SK-N-SH treated with all-trans-retinoic acid at 6 μM for 48 hours (cell line): ENCODE measurements around the gene SPCS3.

Source experiments
- ESRRG ChIP-seq: fragments of 250-450 bp; sonication (Bioruptor Pico); IDR thresholded peaks from 2 replicates; pipeline ENCODE4 v1.6.1; 2021; ENCODE audit warnings: mild to moderate bottlenecking
- POU6F1 ChIP-seq: fragments of 250-450 bp; sonication (Bioruptor Pico); IDR thresholded peaks from 2 replicates; pipeline ENCODE4 v1.8.0; 2021; ENCODE audit warnings: low read depth, mild to moderate bottlenecking, moderate library complexity, borderline replicate concordance
- PPARA ChIP-seq: fragments of 250-450 bp; sonication (Bioruptor Pico); IDR thresholded peaks from 2 replicates; pipeline ENCODE4 v1.5.0; 2020; ENCODE audit warnings: mild to moderate bottlenecking, borderline replicate concordance
- RARB ChIP-seq: fragments of 250-450 bp; sonication (Bioruptor Pico); IDR thresholded peaks from 2 replicates; pipeline ENCODE4 v1.8.0; 2021; ENCODE audit warnings: mild to moderate bottlenecking, moderate library complexity
- SNAI2 ChIP-seq: fragments of 250-450 bp; sonication (Bioruptor Pico); IDR thresholded peaks from 2 replicates; pipeline ENCODE4 v1.5.0; 2020; ENCODE audit warnings: mild to moderate bottlenecking, moderate library complexity
- TCF4 ChIP-seq: fragments of 250-450 bp; sonication (Bioruptor Pico); IDR thresholded peaks from 2 replicates; pipeline ENCODE4 v1.8.0; 2021; ENCODE audit warnings: mild to moderate bottlenecking, moderate library complexity, borderline replicate concordance
- TOX ChIP-seq: fragments of 250-450 bp; sonication (Bioruptor Pico); IDR thresholded peaks from 2 replicates; pipeline ENCODE4 v1.8.0; 2021; ENCODE audit warnings: mild to moderate bottlenecking, moderate library complexity, borderline replicate concordance
- ZC3H10 ChIP-seq: fragments of 250-450 bp; sonication (Bioruptor Pico); IDR thresholded peaks from 2 replicates; pipeline ENCODE4 v1.5.1; 2021; ENCODE audit warnings: mild to moderate bottlenecking, moderate library complexity
- ZFP3 ChIP-seq: fragments of 250-450 bp; sonication (Bioruptor Pico); IDR thresholded peaks from 2 replicates; pipeline ENCODE4 v1.5.0; 2020; ENCODE audit warnings: mild to moderate bottlenecking, moderate library complexity
- ZFP30 ChIP-seq: fragments of 450-650 bp; formaldehyde crosslinking; IDR thresholded peaks from 2 replicates; pipeline ENCODE4 v1.5.0; 2022; ENCODE audit warnings: mild to moderate bottlenecking, moderate library complexity
- ZNF565 ChIP-seq: fragments of 450-650 bp; formaldehyde crosslinking; conservative IDR thresholded peaks from 2 replicates; pipeline ENCODE4 v1.5.0; 2020; ENCODE audit warnings: low read depth, mild to moderate bottlenecking, moderate library complexity
- ZNF70 ChIP-seq: fragments of 450-650 bp; formaldehyde crosslinking; IDR thresholded peaks from 2 replicates; pipeline ENCODE4 v1.5.0; 2020; ENCODE audit warnings: mild to moderate bottlenecking, moderate library complexity
- TF ChIP-seq, protein P1 (sequence below): fragments of 250-450 bp; sonication (Bioruptor Pico); IDR thresholded peaks from 2 replicates; pipeline ENCODE4 v1.8.0; 2020; ENCODE audit warnings: mild to moderate bottlenecking, moderate library complexity, borderline replicate concordance

GRCh38 chr4:176300565-176300964, 19.2 kb upstream of the SPCS3 start:
- no peak for TF ChIP-seq SNAI2 (CRISPR knock-in tag)
- TF ChIP-seq RARB (CRISPR knock-in tag), result no peak
- no peak for TF ChIP-seq ESRRG (CRISPR knock-in tag)
- TF ChIP-seq, protein P1, sequence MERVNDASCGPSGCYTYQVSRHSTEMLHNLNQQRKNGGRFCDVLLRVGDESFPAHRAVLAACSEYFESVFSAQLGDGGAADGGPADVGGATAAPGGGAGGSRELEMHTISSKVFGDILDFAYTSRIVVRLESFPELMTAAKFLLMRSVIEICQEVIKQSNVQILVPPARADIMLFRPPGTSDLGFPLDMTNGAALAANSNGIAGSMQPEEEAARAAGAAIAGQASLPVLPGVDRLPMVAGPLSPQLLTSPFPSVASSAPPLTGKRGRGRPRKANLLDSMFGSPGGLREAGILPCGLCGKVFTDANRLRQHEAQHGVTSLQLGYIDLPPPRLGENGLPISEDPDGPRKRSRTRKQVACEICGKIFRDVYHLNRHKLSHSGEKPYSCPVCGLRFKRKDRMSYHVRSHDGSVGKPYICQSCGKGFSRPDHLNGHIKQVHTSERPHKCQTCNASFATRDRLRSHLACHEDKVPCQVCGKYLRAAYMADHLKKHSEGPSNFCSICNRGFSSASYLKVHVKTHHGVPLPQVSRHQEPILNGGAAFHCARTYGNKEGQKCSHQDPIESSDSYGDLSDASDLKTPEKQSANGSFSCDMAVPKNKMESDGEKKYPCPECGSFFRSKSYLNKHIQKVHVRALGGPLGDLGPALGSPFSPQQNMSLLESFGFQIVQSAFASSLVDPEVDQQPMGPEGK, result no peak
- TF ChIP-seq TCF4 (CRISPR knock-in tag), result no peak
- no peak for TF ChIP-seq ZC3H10 (CRISPR knock-in tag)
- no peak for TF ChIP-seq ZNF565
- TF ChIP-seq POU6F1 (CRISPR knock-in tag), result no peak
- TF ChIP-seq ZNF70 (CRISPR knock-in tag), result no peak
- TF ChIP-seq TOX (CRISPR knock-in tag), result no peak
- TF ChIP-seq ZFP30 (CRISPR knock-in tag), result no peak
- no peak for TF ChIP-seq PPARA (CRISPR knock-in tag)
- TF ChIP-seq ZFP3, result no peak
